HG03108 (cell line): ENCODE results near the gene SNX11.
"Not testable (repeated sequence)": the region's sequence is repeated elsewhere in the genome, so short reads cannot be mapped to it uniquely, and the experiment has no call there.

Experiments used
- ATAC-seq: cut with Tn5 transposase; IDR thresholded peaks from one replicate; pipeline ENCODE4 v1.9.1; 2021; ENCODE audit warnings: moderate library complexity; ENCODE audit not compliant: unreplicated experiment

The SNX11 gene

GRCh38 chr17:48107137-48108055, at the start of gene SNX11:
Gene SNX11 (plus strand): TSS chr17:48107766. CDS start chr17:48112044, 4,278 bp downstream.
- peak; percentile 71 for ATAC-seq

GRCh38 chr17:48058393-48059124, 49.0 kb upstream of the SNX11 start:
- no peak for ATAC-seq

GRCh38 chr17:48059125-48059668, 48.4 kb upstream of the SNX11 start:
- ATAC-seq = no peak

- no peak for ATAC-seq
These were observed 47.3 kb upstream of the SNX11 start for GRCh38 chr17:48060249-48060648.

GRCh38 chr17:48062273-48062672, 45.3 kb upstream of the SNX11 start:
- no peak for ATAC-seq

GRCh38 chr17:48064638-48065037, 42.9 kb upstream of the SNX11 start:
- no peak for ATAC-seq

GRCh38 chr17:48066192-48066591, 41.4 kb upstream of the SNX11 start:
- no peak for ATAC-seq

GRCh38 chr17:48066656-48067055, 40.9 kb upstream of the SNX11 start:
- no peak for ATAC-seq

- no peak for ATAC-seq
These were observed 40.3 kb upstream of the SNX11 start for GRCh38 chr17:48067245-48067644.

- not testable (repeated sequence) for ATAC-seq
These were observed 39.8 kb upstream of the SNX11 start for GRCh38 chr17:48067808-48068207.

GRCh38 chr17:48068491-48068961, 39.0 kb upstream of the SNX11 start:
- no peak for ATAC-seq

- ATAC-seq = no peak
These were observed 37.4 kb upstream of the SNX11 start for GRCh38 chr17:48070195-48070594.

GRCh38 chr17:48071654-48072053, 35.9 kb upstream of the SNX11 start:
- no peak for ATAC-seq

GRCh38 chr17:48072811-48073210, 34.8 kb upstream of the SNX11 start:
- ATAC-seq = not testable (repeated sequence)

- not testable (repeated sequence) for ATAC-seq
These were observed 33.9 kb upstream of the SNX11 start for GRCh38 chr17:48073566-48074094.

GRCh38 chr17:48074322-48075081, 33.1 kb upstream of the SNX11 start:
- ATAC-seq = no peak

- not testable (repeated sequence) for ATAC-seq
These were observed 30.4 kb upstream of the SNX11 start for GRCh38 chr17:48077152-48077551.

GRCh38 chr17:48081858-48082257, 25.7 kb upstream of the SNX11 start:
- ATAC-seq = no peak

- ATAC-seq = no peak
These were observed 22.6 kb upstream of the SNX11 start for GRCh38 chr17:48084932-48085331.

GRCh38 chr17:48093341-48094045, 14.1 kb upstream of the SNX11 start:
- no peak for ATAC-seq
